ENCODE measurements around the gene SGIP1.

Gene SGIP1

GRCh38 chr1:66607458-66607857 lies 73.5 kb downstream of the SGIP1 start:
- no peak for DNase-seq

DNA sequence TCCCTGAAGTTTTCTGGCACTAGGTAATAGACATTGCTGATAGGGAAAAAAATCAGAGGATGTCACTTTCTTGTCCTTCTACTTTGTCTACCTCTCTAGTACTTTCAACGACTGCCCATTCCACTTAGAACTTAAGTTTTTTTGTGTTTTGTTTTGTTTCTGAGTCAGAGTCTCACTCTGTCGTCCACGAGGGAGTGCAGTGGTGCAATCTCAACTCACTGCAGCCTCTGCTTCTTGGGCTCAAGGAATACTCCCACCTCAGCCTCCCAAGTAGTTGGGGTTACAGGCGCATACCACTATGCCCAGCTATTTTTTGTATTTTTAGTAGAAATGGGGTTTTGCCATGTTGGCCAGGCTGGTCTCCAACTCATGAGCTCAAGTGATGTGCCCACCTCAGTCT lies 79.2 kb downstream of the SGIP1 start:
- DNase-seq: no peak

- DNase-seq: peak; percentile 12
Measured at GRCh38 chr1:66617362-66618184, 83.6 kb downstream of the SGIP1 start.

DNA sequence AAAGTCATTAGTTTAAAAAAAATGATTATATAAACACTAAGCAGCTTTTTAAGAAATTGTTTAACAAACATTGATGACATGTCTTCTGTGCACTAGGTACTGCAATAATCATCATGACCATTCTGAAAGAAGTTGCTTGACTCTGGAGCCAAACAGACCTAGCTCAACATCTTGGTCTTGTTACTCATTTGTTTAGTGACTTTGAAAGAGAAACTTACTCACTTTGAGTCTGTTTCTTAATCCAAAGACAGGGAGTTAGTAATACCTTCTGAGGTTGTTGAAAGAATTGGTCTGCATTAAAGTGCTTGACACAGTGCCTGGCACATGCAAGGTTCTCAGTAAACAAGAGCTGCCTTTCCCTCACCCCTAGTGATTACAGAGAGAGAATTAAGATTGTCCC lies 84.4 kb downstream of the SGIP1 start:
- peak; percentile 9 for DNase-seq

DNA sequence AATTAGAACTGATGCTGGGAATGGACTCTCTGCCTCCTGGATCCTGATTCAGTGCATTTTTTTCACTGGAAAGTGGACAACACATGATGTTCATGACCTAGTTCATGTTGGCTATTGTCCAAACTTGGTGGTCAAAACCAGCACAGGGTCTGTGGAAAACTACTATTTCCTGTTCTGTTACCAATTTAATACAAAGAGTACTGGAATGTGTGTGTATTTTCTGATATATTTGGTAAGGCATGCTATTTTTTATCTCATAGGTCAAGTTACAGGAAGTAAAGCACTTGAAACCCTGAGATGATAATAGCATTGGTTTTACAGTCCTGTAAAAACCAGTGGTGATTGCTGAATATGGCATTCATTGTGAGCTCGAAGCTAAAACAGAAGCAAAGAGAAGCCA lies 89.9 kb downstream of the SGIP1 start:
- peak; percentile 89 for DNase-seq

GRCh38 chr1:66624412-66625060 lies 90.6 kb downstream of the SGIP1 start:
- peak; percentile 70 for DNase-seq

GRCh38 chr1:66626261-66626660 lies 92.3 kb downstream of the SGIP1 start:
- peak; percentile 55 for DNase-seq

- no peak for DNase-seq
Measured at GRCh38 chr1:66628926-66629325, 95.0 kb downstream of the SGIP1 start.

GRCh38 chr1:66633159-66633558 lies 99.2 kb downstream of the SGIP1 start:
- no peak for DNase-seq

- DNase-seq: peak; percentile 11
Measured at GRCh38 chr1:66637146-66637545, 103.2 kb downstream of the SGIP1 start.

DNA sequence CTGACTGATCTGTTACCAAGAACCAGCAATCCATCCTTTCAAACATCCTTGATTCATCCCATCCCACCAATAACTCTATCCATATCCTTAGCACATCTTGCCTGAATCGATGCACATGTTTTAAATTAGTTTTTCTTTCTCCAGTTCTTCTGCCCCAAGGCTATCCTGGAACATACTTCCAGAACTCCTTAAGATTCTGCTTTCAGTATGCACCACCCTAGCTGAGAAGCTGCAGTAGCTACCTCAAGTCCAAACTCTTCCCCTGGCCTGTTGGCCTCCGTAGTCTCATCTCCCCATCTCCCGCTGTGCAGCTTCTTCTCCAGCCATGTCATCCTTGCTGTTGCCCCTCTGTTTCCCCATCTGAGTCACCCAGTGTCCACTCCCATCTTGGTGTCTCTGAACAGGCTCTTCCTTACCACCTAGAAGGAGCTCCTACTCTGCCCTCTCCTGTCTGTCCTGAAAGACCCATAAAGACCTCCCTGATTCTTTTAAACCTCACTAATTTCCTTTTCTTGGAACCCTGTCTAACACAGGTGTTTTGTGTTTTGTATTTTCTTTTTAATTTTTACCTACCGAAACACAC lies 108.0 kb downstream of the SGIP1 start:
- no peak for DNase-seq

GRCh38 chr1:66642992-66643391 lies 109.0 kb downstream of the SGIP1 start:
- peak; percentile 21 for DNase-seq

DNA sequence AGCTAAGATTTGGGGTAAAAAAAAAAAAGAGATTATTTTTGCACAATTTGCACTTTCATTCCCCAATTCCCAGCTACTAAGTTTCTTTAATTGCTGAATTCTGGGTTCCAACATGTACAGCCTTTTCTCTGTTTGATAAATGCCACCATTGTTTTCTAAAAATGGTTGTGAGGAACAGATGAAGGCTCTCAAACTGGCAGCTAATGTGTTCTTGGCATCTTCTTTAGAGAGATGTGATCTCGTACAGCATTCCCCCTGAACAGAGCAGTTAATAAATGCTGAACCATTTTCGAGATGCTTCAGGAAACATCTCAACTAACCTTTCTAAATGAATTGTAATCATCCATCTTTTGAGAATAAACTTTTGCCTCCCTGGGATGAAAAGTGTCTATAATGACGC lies 110.4 kb downstream of the SGIP1 start:
- no peak for DNase-seq

DNA sequence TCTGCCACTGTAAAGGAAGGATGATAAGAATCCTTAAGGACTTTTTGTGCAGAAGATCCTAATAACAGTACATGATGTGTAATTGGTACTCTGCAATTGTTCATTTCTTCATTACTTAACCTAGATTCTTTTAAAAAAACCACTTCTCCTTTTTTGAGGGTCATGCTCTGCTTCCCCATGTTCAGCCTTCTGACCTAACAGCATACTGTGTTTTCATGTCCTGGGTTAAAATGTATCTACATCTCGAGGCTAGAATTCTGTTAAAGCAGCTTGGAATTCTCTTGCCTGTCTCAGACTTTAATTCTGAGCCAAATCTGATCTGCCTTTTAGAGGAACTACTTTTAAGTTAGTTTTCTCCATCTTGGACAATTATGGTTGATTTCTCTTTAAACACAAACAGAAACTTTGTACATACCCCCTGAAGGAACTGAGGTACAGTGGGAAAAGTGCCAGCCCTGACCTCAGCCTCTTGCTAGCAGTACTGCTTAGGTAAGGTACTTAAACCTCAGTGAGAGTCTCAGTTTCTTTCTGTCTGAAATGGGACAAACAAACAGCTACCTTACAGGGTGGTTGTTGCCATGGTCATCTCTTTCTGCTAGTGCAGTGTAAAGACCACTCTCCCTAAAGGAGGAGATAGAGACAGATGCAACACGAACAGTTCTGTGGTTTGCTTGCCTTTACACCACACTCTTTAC lies 115.1 kb downstream of the SGIP1 start:
- DNase-seq: no peak

- DNase-seq: peak; percentile 49
Measured at GRCh38 chr1:66652556-66652955, 118.6 kb downstream of the SGIP1 start.

GRCh38 chr1:66654643-66655042 lies 120.7 kb downstream of the SGIP1 start:
- no peak for DNase-seq

DNA sequence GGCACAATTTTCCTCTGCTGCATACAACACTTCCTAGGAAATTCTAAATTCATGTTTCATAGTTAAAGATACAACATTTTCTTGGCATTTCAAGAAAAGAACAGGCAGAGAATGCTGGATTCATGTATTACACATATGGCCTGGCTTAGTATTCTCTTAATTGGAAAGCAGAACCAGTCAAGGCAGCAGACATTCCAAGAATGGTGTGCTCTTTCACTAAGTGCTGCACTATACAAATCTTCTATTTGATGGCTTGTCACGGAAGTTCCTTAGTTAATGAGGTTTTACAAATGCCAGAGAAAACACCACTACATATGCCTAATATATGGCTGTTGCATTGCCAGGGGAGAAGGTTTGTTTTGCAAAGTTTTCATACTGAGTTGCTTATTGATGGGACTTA lies 137.5 kb downstream of the SGIP1 start:
- DNase-seq: peak; percentile 14

- DNase-seq: peak; percentile 96
Measured at GRCh38 chr1:66676613-66677298, 142.8 kb downstream of the SGIP1 start.

- peak; percentile 21 for DNase-seq
Measured at GRCh38 chr1:66678146-66678545, 144.2 kb downstream of the SGIP1 start.

DNA sequence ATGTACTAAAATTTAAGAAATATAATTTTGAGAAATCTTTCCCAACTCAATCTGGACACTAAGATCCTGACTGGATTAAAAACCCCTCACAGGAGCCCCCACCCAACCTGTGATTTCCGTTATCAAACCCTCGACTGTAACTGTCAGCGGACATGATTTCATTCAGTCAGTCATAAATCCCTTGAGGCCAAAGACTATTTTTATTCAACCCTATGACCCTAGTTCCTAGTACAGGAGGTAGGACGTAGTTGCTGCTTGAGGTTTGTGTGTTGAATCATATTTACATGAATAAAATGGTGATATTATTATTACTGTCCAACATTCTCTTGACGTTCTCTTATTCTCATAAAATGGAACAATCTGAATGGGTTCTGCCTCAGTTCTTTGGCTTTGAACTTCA lies 145.2 kb downstream of the SGIP1 start:
- DNase-seq: no peak

DNA sequence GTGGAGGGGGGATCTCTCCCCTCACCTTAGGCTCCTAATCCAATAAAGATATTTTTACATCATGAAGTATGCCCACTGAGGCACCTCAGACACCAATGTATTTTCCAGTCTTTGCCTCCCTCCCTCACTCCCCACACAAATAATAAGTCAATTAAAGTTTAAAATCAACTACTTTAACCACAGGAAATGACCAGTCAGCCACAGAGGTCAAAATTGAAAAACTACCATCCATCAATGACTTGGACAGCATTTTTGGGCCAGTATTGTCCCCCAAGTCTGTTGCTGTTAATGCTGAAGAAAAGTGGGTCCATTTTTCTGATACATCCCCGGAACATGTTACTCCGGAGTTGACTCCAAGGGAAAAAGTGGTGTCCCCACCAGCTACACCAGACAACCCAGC lies 147.7 kb downstream of the SGIP1 start:
- DNase-seq: peak; percentile 14

DNA sequence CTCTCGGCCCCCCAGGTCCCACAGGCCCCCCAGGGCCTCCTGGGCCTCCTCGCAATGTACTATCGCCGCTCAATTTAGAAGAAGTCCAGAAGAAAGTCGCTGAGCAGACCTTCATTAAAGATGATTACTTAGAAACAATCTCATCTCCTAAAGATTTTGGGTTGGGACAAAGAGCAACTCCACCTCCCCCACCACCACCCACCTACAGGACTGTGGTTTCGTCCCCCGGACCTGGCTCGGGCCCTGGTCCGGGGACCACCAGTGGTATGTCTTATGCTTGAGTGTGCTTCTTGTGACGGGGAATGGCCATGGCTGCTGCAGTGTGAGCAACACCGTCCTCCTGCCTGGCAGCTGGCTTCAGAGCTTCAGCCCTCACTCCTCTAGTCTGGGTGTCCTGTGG lies 148.2 kb downstream of the SGIP1 start:
- DNase-seq: no peak

GRCh38 chr1:66684353-66684752 lies 150.4 kb downstream of the SGIP1 start:
- no peak for DNase-seq

All from fibroblast of upper back skin (primary cell).